ENCODE measurements around the gene LIN7B. TPM values are rescaled to one million over a fixed set of nuclear protein-coding genes. Genes with fewer than 3 reads are reported as not detected.
"Not testable (repeated sequence)": the region's sequence is repeated elsewhere in the genome, so short reads cannot be mapped to it uniquely, and the experiment has no call there.

Gene LIN7B
- total RNA-seq, 8 experiments from 2014 or later, result 2.0 to 65.1 (median 24.4) TPM

GRCh38 chr19:49117677-49118564, 3.8 kb downstream of the LIN7B start:
- in situ Hi-C loops (cut with MboI; ENCODE audit: low pct_unique_long_range_greater_than_20kb in 2 of 9, low sequenced_read_pairs in 9 of 9, unreplicated experiment in 9 of 9), result no loop called here
- H3K4me3 ChIP-seq, result peak overlapping the region; percentile 42 to 72 (median 58)
- peak overlapping the region; percentile 95 to 97 for H3K27ac ChIP-seq
- 20 to 87% (median 67%) methylated on average over 1 to 11 of the region's 26 CpGs; no CpG with 5 or more reads in 3 of the 10 experiments for WGBS, 10 experiments
- peaks cover 20 to 22% of the 10 kb centered on the region in 2 donors for H3K4me1 ChIP-seq (replicated peaks in 1 of 2)
- no peak for ATAC-seq (replicated peaks in 6 of 8)

GRCh38 chr19:49118565-49119410, 4.6 kb downstream of the LIN7B start, which contains the start of gene C19orf73:
C19orf73 (minus strand) TSS chr19:49119143; CDS start chr19:49119022, 121 bp downstream.
- Histone ChIP-seq H3K27ac (peak within 1 kb of the TSS; percentile 95 to 97), H3K4me3 (peak within 1 kb of the TSS; percentile 42 to 72 (median 58)), H3K4me1 (replicated peaks in 1 of 2) (peaks cover 12 to 15% of the 10 kb centered on the region in 2 donors)
- WGBS, 10 experiments, result 0 to 18% (median 8%) methylated on average over 4 to 16 of the region's 85 CpGs; no CpG with 5 or more reads in 5 of the 10 experiments
- ATAC-seq (replicated peaks in 6 of 8), result peak; percentile 70 to 80 (median 74)
- in situ Hi-C loops (cut with MboI; ENCODE audit: low pct_unique_long_range_greater_than_20kb in 2 of 9, low sequenced_read_pairs in 9 of 9, unreplicated experiment in 9 of 9), result no loop called here

GRCh38 chr19:49119411-49120324, 5.5 kb downstream of the LIN7B start, which contains the start of gene PPFIA3:
PPFIA3 (plus strand) TSS chr19:49119544; CDS start chr19:49127874, 8,330 bp downstream.
- 0% methylated on average over 1 to 11 of the region's 90 CpGs; no CpG with 5 or more reads in 7 of the 10 experiments for WGBS, 10 experiments

GRCh38 chr19:49120325-49120683, 6.1 kb downstream of the LIN7B start:
- ATAC-seq (replicated peaks in 6 of 8), result no peak

More at GRCh38 chr19:49119411-49120324, 5.5 kb downstream of the LIN7B start, which contains the start of gene PPFIA3:
- in situ Hi-C loops (cut with MboI; ENCODE audit: low pct_unique_long_range_greater_than_20kb in 2 of 9, low sequenced_read_pairs in 9 of 9, unreplicated experiment in 9 of 9), result no loop called here
- peak within 1 kb of the TSS; percentile 95 to 97 for H3K27ac ChIP-seq
- peaks cover 10 to 13% of the 10 kb centered on the region in 2 donors for H3K4me1 ChIP-seq (replicated peaks in 1 of 2)
- peak; percentile 6 to 34 (median 14) for ATAC-seq (replicated peaks in 6 of 8)
- peak within 1 kb of the TSS; percentile 42 to 72 (median 58) for H3K4me3 ChIP-seq

GRCh38 chr19:49120868-49121267, 6.7 kb downstream of the LIN7B start:
- in situ Hi-C loops (cut with MboI; ENCODE audit: low pct_unique_long_range_greater_than_20kb in 2 of 9, low sequenced_read_pairs in 9 of 9, unreplicated experiment in 9 of 9), result no loop called here
- no peak overlapping the region for H3K27ac ChIP-seq
- no peak for ATAC-seq (replicated peaks in 6 of 8)
- peak overlapping the region in 3 of 5 donors; percentile 42 to 72 (median 54) for H3K4me3 ChIP-seq
- WGBS, 10 experiments, result 62 to 100% (median 92%) methylated on average over 1 to 2 of the region's 2 CpGs; no CpG with 5 or more reads in 4 of the 10 experiments
- peaks cover 6 to 14% of the 10 kb centered on the region in 2 donors for H3K4me1 ChIP-seq (replicated peaks in 1 of 2)

More at GRCh38 chr19:49120325-49120683, 6.1 kb downstream of the LIN7B start:
- in situ Hi-C loops (cut with MboI; ENCODE audit: low pct_unique_long_range_greater_than_20kb in 2 of 9, low sequenced_read_pairs in 9 of 9, unreplicated experiment in 9 of 9), result no loop called here
- Histone ChIP-seq H3K27ac (no peak overlapping the region), H3K4me1 (replicated peaks in 1 of 2) (peaks cover 9 to 13% of the 10 kb centered on the region in 2 donors), H3K4me3 (peak overlapping the region; percentile 42 to 72 (median 58))
- 0 to 63% (median 0%) methylated on average over 1 to 5 of the region's 16 CpGs; no CpG with 5 or more reads in 5 of the 10 experiments for WGBS, 10 experiments

- in situ Hi-C loops (cut with MboI; ENCODE audit: low pct_unique_long_range_greater_than_20kb in 2 of 9, low sequenced_read_pairs in 9 of 9, unreplicated experiment in 9 of 9); ATAC-seq (replicated peaks in 6 of 8); H3K4me3 ChIP-seq; H3K27ac ChIP-seq: not testable (repeated sequence)
- 0 to 95% (median 58%) methylated on average over 1 to 10 of the region's 10 CpGs; no CpG with 5 or more reads in 2 of the 10 experiments for WGBS, 10 experiments
- H3K4me1 ChIP-seq (replicated peaks in 1 of 2), result peaks cover 6 to 14% of the 10 kb centered on the region in 2 donors
Observed at GRCh38 chr19:49121841-49122240, 7.7 kb downstream of the LIN7B start.

GRCh38 chr19:49123285-49123684, 9.1 kb downstream of the LIN7B start:
- 40 to 100% (median 86%) methylated on average over 1 to 7 of the region's 11 CpGs; no CpG with 5 or more reads in 2 of the 10 experiments for WGBS, 10 experiments
- peaks cover 7 to 11% of the 10 kb centered on the region in 2 donors for H3K4me1 ChIP-seq (replicated peaks in 1 of 2)
- H3K27ac ChIP-seq; H3K4me3 ChIP-seq; ATAC-seq (replicated peaks in 6 of 8); in situ Hi-C loops (cut with MboI; ENCODE audit: low pct_unique_long_range_greater_than_20kb in 2 of 9, low sequenced_read_pairs in 9 of 9, unreplicated experiment in 9 of 9): not testable (repeated sequence)

GRCh38 chr19:49125025-49125731, 11.0 kb downstream of the LIN7B start:
- in situ Hi-C loops (cut with MboI; ENCODE audit: low pct_unique_long_range_greater_than_20kb in 2 of 9, low sequenced_read_pairs in 9 of 9, unreplicated experiment in 9 of 9), result no loop called here
- 0 to 100% (median 53%) methylated on average over 2 to 4 of the region's 23 CpGs; no CpG with 5 or more reads in 3 of the 10 experiments for WGBS, 10 experiments
- H3K4me3 ChIP-seq, result no peak overlapping the region
- H3K4me1 ChIP-seq (replicated peaks in 1 of 2), result peaks cover 5 to 16% of the 10 kb centered on the region in 2 donors
- no peak overlapping the region for H3K27ac ChIP-seq
- peak in 4 of 8 experiments; percentile 4 to 56 (median 8) for ATAC-seq (replicated peaks in 6 of 8)

- in situ Hi-C loops (cut with MboI; ENCODE audit: low pct_unique_long_range_greater_than_20kb in 2 of 9, low sequenced_read_pairs in 9 of 9, unreplicated experiment in 9 of 9), result no loop called here
- Histone ChIP-seq H3K4me3 (no peak overlapping the region), H3K27ac (no peak overlapping the region), H3K4me1 (replicated peaks in 1 of 2) (peaks cover 5 to 16% of the 10 kb centered on the region in 2 donors)
- ATAC-seq (replicated peaks in 6 of 8), result no peak
- 0 to 100% (median 83%) methylated on average over 1 to 3 of the region's 4 CpGs; no CpG with 5 or more reads in 3 of the 10 experiments for WGBS, 10 experiments
Observed at GRCh38 chr19:49126575-49126974, 12.4 kb downstream of the LIN7B start.

GRCh38 chr19:49127225-49127624, 13.1 kb downstream of the LIN7B start:
- in situ Hi-C loops (cut with MboI; ENCODE audit: low pct_unique_long_range_greater_than_20kb in 2 of 9, low sequenced_read_pairs in 9 of 9, unreplicated experiment in 9 of 9); ATAC-seq (replicated peaks in 6 of 8); H3K4me3 ChIP-seq: not testable (repeated sequence)
- peak overlapping the region; percentile 77 to 84 for H3K27ac ChIP-seq
- 73 to 100% (median 92%) methylated on average over 3 to 12 of the region's 12 CpGs; no CpG with 5 or more reads in 1 of the 10 experiments for WGBS, 10 experiments
- H3K4me1 ChIP-seq (replicated peaks in 1 of 2), result peaks cover 5 to 16% of the 10 kb centered on the region in 2 donors

All from motor neuron (in vitro differentiated cells).